ENCODE data around the gene KIAA0040. TPM values are rescaled to one million over a fixed set of nuclear protein-coding genes. Genes with fewer than 3 reads are reported as not detected.

Gene KIAA0040
- total RNA-seq, 1 experiment from 2014 or later = 32.4 TPM

- H3K9me3 ChIP-seq (ENCODE audit: control insufficient read depth in 1 of 2, insufficient read depth in 1 of 2, low read depth in 1 of 2, low read length in 2 of 2) = no peaks in the 10 kb centered on the region
- no peak overlapping the region for H3K9ac ChIP-seq (ENCODE audit: low read length)
- H3K36me3 ChIP-seq (ENCODE audit: control insufficient read depth in 1 of 2, insufficient read depth in 2 of 2, low read length in 2 of 2) = no peaks in the 10 kb centered on the region
- POLR2A ChIA-PET = no interaction called here
- no peaks in the 10 kb centered on the region for H3K79me2 ChIP-seq (ENCODE audit: insufficient read depth, low read length)
- RAD21 ChIA-PET (ENCODE audit: low non-redundant PET in 1 of 2, low total read pairs in 2 of 2, uncharacterized antibody in 2 of 2, unreplicated experiment in 2 of 2) = no interaction called here
- BruUV-seq (replicated peaks) = no TSS peak
- ATAC-seq (no peak), DNase-seq (ENCODE audit: low read depth, low spot score) (no peak)
- no peak overlapping the region for H3K27ac ChIP-seq (ENCODE audit: low read depth, low read length)
- H2AFZ ChIP-seq (ENCODE audit: low read depth, low read length, poor library complexity, severe bottlenecking) = no peak overlapping the region
- no peak overlapping the region for H3K4me3 ChIP-seq (replicated peaks in 1 of 2; ENCODE audit: low read depth in 1 of 2, low read length in 2 of 2)
- no peak overlapping the region for H3K4me2 ChIP-seq (ENCODE audit: low read length)
- H3K4me1 ChIP-seq (ENCODE audit: control insufficient read depth in 1 of 2, insufficient read depth in 2 of 2, low read length in 2 of 2) = no peaks in the 10 kb centered on the region; a peak in 1 of 4 replicates
- intact Hi-C loops (cut with micrococcal nuclease) = no loop called here
- CTCF ChIA-PET = no interaction called here
- H4K20me1 ChIP-seq (ENCODE audit: insufficient read depth) = no peaks in the 10 kb centered on the region
- H3K27me3 ChIP-seq (ENCODE audit: insufficient read depth, low read length) = no peaks in the 10 kb centered on the region
- no peaks in the 10 kb centered on the region for H3K9me2 ChIP-seq (ENCODE audit: insufficient read depth)
- TF ChIP-seq ELF1 (IDR thresholded peaks at IDR 0.05; ENCODE audit: borderline replicate concordance, low read depth) = no peak
- TF ChIP-seq SP1 (IDR thresholded peaks at IDR 0.05; ENCODE audit: low read depth) = no peak
- TF ChIP-seq SRF (IDR thresholded peaks at IDR 0.05; ENCODE audit: low read depth) = no peak
- TF ChIP-seq REST (IDR thresholded peaks at IDR 0.05; ENCODE audit: low read depth) = no peak
Observed at GRCh38 chr1:175211656-175212055, 19.1 kb upstream of the KIAA0040 start.

- intact Hi-C loops (cut with micrococcal nuclease) = no loop called here
- no TSS peak for BruUV-seq (replicated peaks)
- no peak for TF ChIP-seq POLR2A (IDR thresholded peaks at IDR 0.05; ENCODE audit: borderline replicate concordance, extremely low read depth, insufficient read depth, insufficient read length)
- no peaks in the 10 kb centered on the region for H3K9me3 ChIP-seq (ENCODE audit: control insufficient read depth in 1 of 2, insufficient read depth in 1 of 2, low read depth in 1 of 2, low read length in 2 of 2)
- CTCF ChIA-PET = no interaction called here
- H3K4me3 ChIP-seq (replicated peaks in 1 of 2; ENCODE audit: low read depth in 1 of 2, low read length in 2 of 2) = no peak overlapping the region
- H3K36me3 ChIP-seq (ENCODE audit: control insufficient read depth in 1 of 2, insufficient read depth in 2 of 2, low read length in 2 of 2) = no peaks in the 10 kb centered on the region
- H3K79me2 ChIP-seq (ENCODE audit: insufficient read depth, low read length) = no peaks in the 10 kb centered on the region
- no peaks in the 10 kb centered on the region for H3K27me3 ChIP-seq (ENCODE audit: insufficient read depth, low read length)
- H3K27ac ChIP-seq (ENCODE audit: low read depth, low read length) = no peak overlapping the region
- no peak overlapping the region for H2AFZ ChIP-seq (ENCODE audit: low read depth, low read length, poor library complexity, severe bottlenecking)
- H3K9ac ChIP-seq (ENCODE audit: low read length) = no peak overlapping the region
- RAD21 ChIA-PET (ENCODE audit: low non-redundant PET in 1 of 2, low total read pairs in 2 of 2, uncharacterized antibody in 2 of 2, unreplicated experiment in 2 of 2) = no interaction called here
- H3K9me2 ChIP-seq (ENCODE audit: insufficient read depth) = no peaks in the 10 kb centered on the region
- DNase-seq (ENCODE audit: low read depth, low spot score) = no peak
- no peaks in the 10 kb centered on the region; a peak in 1 of 4 replicates for H3K4me1 ChIP-seq (ENCODE audit: control insufficient read depth in 1 of 2, insufficient read depth in 2 of 2, low read length in 2 of 2)
- no peaks in the 10 kb centered on the region for H4K20me1 ChIP-seq (ENCODE audit: insufficient read depth)
- POLR2A ChIA-PET = no interaction called here
- no peak overlapping the region for H3K4me2 ChIP-seq (ENCODE audit: low read length)
- ATAC-seq = no peak
Observed at GRCh38 chr1:175210744-175211143, 18.2 kb upstream of the KIAA0040 start.

Measured in HCT116 (cell line).